A673 (cell line): Measurements from ENCODE around the gene CYP4B1.

Experiments used
- CTCF ChIP-seq: fragments of 300-800, 200-600 bp; sonication (generic); conservative IDR thresholded peaks from 2 replicates; pipeline ENCODE4 v1.5.1; 2017; ENCODE audit warnings: low read depth, mild to moderate bottlenecking, antibody characterized with exemption, low read length, moderate library complexity, mixed read lengths
- EZH2 ChIP-seq: fragments of 200-600 bp; sonication (generic); IDR thresholded peaks from 2 replicates; pipeline ENCODE4 v1.6.1; 2017; ENCODE audit warnings: borderline replicate concordance, low read depth, mild to moderate bottlenecking, mixed read lengths, antibody characterized with exemption, low read length; ENCODE audit not compliant: poor library complexity, severe bottlenecking

DNA sequence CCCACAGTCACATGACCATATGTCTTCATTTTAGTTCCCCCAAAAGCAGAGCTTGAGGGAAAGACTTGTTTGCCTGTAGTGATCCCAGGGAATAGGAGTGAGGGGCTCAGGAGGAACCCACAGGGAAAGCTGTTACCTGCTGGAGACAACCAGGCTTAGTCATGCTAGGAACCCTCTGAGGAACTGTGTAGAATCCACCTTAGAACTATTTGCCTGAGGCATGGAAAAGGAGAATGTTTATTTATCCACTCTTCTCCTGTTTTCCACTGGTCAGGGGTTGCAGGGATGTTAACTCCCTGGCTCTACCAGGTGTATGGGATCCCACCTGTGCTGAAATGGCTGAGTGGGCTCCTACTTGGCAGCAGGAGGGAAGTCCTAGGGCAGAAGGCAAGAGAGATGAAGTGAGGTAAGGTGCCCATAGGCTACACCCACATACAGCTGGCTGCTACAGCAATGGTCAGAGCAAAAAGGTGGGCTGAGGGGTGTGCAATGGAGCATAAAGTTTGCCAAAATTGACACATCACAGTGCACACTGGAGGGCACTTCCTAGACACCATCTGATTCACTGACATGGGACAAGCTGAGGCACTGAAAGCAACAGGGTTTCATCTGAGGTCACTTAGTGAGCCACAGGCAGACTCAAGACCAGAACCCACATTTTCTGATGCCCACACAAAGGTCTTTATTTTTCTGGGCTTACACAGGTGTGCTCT, 29.7 kb upstream of the CYP4B1 start:
- TF ChIP-seq CTCF (no peak), EZH2 (no peak)
